Stimulated activated CD8-positive, alpha-beta memory T cell treated with anti-CD3 and anti-CD28 coated beads, Interleukin-15, amount 100 ng/mL, for 4 hours (primary cell): ENCODE measurements around the gene FSTL5.
"Not testable (repeated sequence)": the region's sequence is repeated elsewhere in the genome, so short reads cannot be mapped to it uniquely, and the experiment has no call there.

Source experiments
- DNase-seq, 2 donors: peaks; one replicate each; pipeline ENCODE4 v3.0.0-alpha.2; 2020; ENCODE audit warnings: low read depth in 2 of 2

The FSTL5 gene

GRCh38 chr4:161841759-161842158, 322.0 kb downstream of the FSTL5 start:
- no peak for DNase-seq

DNA sequence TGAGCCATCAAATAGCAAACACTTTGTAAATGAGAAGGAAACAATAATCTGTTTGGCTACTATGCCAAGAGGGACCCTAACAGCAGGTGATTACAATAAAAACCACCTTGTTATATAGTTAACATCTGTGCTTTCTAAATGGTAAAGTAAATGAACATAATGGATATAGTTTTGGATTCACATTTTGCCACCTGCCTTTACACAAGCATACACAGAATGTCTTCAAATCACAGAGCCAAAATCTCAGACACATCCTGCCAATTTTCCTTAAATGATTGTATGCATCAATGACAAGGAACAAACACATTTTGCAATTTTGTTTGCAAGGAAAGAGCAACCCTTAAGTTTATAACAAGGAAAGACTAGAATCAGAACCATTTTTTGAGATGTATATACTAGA, 334.2 kb downstream of the FSTL5 start:
- DNase-seq = no peak

GRCh38 chr4:161828061-161828460, 335.7 kb downstream of the FSTL5 start:
- DNase-seq = no peak

- DNase-seq = no peak
Measured at GRCh38 chr4:161827013-161827412, 336.8 kb downstream of the FSTL5 start.

DNA sequence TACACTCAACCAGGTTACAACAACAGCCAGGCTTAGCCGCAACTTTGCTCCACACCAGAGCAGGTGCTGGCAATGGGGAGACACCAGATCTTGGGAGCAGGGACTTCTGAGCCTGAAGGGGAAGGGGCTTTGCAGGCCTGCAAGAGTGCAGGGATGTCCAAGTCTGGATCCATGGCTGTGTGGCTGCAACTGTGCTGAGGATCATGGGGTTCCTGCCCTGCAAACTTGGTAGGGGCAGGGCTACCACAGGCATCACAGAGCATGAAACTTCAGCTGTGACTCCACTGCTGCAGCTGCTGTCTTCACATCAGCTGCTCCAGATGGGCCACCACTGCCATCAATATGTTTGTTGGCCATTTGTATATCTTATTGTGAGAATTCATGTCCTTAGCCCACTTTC, 340.4 kb downstream of the FSTL5 start:
- no peak for DNase-seq

DNA sequence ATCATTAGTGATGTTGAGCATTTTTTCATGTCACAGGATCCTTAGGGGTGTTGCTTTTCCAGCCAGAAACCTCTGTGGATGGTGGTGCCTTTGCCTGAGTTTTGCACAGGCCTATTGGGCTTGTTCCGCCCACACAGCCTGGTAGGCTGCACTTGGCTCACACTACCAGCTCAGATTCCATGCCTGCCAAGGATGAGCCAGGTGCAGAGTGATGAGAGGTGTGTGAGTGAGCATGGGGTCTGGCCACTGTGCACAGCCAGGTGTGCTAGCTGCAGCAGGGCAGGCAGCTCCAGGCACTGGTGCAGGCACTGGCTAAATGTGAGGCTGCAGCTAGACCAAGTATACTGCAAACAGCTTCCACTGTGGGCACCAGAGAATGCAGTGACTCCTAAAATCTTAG, 341.6 kb downstream of the FSTL5 start:
- no peak for DNase-seq

DNA sequence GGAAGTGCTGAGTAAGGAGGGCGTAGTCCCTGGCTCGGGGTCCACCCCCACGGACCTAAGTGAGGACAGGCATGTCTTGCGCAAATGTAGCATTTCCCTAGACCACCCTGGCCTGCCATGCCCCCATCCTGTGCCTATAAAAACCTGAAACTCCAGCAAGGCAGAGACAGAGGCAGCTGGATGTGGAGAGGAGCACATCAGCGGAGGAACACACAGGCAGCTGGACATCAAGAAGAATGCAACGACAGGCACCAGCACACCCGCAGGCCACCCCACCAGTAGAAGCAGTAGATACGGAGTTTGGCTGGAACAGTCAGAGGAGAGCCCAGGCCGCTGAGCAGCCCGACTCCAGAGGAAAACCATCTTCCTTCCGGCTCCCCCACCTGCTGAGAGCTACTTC, 345.9 kb downstream of the FSTL5 start:
- DNase-seq = no peak

DNA sequence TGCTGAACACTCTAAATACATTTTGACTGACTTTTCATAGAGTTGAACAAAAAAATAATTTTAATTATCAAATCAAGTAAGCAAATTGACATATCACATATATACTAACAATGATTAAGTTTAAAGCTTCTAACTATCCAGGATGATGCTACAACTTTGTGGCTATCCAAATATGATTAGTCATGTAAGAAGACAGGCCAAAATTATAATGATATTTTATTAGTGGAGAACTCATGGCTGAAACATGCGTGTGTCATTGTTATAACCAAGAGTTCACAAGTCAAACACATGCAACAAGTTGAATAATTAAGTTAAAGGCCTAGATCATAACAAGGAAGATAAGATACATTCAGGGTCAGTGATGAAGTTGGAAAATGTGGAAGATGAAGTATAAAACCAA, 346.8 kb downstream of the FSTL5 start:
- DNase-seq = no peak

DNA sequence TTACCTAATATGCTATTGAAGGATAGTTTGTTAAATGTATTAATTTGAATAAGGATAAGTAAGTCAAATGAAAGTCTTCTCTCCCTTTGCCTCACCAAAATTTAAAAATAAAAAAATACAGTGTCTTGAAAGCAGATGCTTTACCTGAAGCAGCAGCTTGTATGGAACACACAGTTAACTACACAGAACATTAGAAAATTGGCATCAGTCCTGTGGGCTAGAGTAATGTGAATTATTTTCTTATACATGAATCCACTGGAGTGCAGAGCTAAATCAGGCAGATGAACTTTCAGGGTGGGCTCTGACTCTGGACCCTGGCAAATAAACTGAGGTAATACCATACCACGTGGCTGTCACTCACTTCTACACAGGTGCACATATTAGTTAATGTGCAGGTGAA, 348.0 kb downstream of the FSTL5 start:
- DNase-seq = no peak

- no peak for DNase-seq
Measured at GRCh38 chr4:161813889-161814288, 349.9 kb downstream of the FSTL5 start.

DNA sequence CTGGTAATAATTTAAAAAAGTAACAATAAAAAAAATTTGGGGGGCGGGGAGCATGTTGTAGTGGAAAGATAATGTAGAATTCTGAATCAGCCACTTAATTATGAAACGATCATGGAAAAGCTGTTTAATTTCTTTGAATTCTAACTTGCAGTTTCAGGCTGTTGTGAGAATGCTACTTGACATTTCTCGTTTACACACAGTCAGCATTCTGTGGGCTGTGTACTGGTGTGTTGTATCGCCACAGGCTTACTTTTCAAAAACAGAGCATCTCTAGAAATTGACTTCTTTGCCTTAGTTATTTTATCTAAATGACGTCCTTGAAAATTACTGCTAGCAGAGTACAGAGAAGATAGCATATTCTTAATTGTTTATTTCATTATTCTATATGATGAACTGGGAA, 350.4 kb downstream of the FSTL5 start:
- no peak for DNase-seq

DNA sequence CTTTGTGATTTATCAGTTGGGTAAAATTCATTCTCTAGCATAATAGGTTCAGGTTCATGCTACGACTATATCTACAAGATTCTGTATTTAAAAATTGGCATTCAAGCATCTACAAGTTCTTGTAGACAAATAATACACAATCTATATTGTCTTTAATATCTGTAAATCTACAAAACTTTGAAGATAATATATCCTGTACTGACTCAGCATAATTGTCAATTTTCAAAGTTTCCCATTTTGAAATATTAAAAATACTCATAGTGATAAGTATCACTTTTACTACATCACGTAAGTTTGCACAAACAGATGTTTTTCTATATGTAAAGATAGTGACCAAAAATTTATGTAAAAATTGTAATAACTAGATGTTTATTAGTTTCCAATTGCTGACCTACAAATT, 360.6 kb downstream of the FSTL5 start:
- DNase-seq = no peak

GRCh38 chr4:161799710-161800109, 364.1 kb downstream of the FSTL5 start:
- no peak for DNase-seq

DNA sequence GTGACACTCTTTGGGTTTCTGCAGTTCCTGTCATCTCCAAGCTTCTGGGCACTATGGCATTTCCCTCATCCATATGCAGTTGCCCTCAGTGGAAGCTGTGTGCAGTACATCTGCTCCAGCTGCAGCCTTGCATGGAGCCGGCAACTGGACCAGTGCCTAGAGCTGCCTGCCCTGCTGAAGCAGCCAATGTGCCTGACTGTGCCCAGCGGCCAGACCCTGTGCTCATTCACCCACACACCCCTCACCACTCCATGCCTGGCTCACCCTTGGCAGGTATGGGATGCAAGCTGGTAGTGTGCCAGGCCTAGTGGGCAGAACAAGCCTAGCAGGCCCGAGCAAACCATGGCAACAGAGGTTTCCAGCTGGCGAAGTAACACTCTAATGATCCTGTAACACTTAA, 370.8 kb downstream of the FSTL5 start:
- no peak for DNase-seq

DNA sequence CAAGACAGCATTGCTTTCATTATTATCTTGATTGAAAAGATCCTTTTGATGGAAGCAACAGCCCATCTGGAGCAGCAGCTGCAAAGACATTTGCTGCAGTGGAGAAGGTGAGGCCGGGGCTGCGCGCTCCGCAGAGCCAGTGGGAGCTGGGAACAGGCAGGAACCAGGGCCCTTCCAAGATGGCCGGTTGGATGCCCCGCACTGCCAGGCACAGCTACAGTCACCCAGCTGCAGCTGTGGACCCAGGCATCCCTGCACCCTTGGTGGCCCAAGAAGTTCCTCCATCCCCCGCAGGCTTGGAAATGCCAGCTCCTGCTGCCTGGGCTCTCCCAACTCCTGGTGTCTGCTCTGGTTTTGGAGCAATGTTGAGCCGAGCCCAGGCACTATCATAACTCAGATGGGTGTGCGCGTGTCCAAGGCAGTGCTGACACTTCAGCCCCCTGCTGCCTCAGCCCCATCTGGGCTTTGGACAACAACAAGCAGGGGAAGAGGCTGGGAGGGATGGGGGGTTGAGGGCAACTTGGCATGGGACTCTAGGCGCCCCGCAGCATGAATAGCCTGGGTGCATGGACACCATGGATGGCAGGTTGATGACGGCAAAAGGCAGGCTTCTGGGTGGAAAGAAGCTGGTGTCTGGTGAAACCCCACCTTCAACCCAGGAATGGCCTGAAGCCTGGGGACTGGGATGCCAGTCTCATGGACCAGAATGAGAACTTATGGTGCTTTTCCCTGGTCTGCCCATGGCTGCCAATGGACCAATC, 371.8 kb downstream of the FSTL5 start:
- DNase-seq = no peak

DNA sequence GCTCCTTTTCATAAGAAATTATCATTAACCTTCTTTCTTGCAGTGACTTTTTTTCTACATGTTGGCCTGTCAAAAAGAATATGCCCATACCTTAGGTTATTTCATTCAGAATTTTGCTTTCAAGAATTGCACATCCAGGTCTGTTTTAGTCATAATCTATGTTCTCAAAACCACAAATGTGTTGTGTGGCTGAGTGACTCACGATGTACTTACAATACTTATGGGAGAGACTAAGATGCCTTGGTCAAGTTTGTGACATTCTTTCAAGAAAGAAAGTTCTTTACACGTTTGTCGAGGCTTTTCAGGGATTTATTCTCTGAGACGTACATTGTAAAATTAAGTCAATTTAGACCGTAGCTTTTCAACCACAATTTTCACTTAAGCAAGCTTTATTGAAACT, 396.7 kb downstream of the FSTL5 start:
- no peak for DNase-seq

GRCh38 chr4:161762796-161763195, 401.0 kb downstream of the FSTL5 start:
- no peak for DNase-seq

GRCh38 chr4:161760008-161760407, 403.8 kb downstream of the FSTL5 start:
- no peak for DNase-seq

GRCh38 chr4:161758412-161758811, 405.4 kb downstream of the FSTL5 start:
- not testable (repeated sequence) for DNase-seq

DNA sequence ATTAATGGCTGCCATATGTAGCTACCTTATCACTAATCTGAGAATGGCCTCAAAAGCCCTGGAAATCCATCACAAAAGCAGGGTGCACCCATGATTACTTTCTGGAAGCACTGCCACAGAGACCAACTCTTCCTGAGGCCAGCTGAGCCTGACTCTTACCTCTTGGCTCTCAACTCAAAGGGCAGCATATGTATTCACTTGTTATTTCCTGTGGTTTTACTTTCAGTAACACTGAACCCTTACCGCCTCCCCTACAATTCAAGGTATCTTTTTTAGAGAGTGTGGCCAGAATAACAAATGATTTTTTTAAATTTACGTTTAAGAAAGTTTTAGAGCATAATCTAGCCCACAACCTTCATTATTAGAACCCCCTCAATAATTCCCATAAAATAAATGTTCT, 434.9 kb downstream of the FSTL5 start:
- DNase-seq = no peak

GRCh38 chr4:161721947-161722346, 441.9 kb downstream of the FSTL5 start:
- no peak for DNase-seq

DNA sequence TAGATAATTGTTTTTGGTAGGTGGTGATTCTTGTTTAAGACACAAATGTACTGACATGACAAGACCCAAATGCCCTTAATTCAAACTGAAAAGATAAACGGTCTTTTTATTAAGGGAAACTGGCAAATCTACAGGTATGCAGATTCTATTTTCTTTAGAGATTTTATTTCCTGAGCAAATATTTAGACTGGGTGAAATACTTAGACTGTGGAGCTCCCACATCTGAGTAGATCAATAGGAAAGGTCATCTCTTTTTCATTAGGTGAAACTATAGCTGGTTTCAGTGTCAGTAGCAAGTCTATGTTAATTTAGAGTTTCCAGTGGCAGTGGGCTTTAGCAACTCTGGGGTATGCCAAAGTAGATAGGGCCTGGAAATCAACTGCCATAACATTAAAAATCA, 446.7 kb downstream of the FSTL5 start:
- DNase-seq = no peak

- no peak for DNase-seq
Measured at GRCh38 chr4:161714931-161715330, 448.9 kb downstream of the FSTL5 start.
